GM08714 (cell line): Measurements from ENCODE around the gene SMIM10L1.

ENCODE experiments used
- H3K4me3 ChIP-seq: fragments of 200-500 bp; sonication (Bioruptor generic); 2 replicates; pipeline ENCODE4 v1.5.1; 2014; ENCODE audit warnings: mild to moderate bottlenecking, low read length, inconsistent platforms
- ZNF274 ChIP-seq: IDR thresholded peaks from 2 replicates; pipeline ENCODE4 v1.6.1; 2012; ENCODE audit warnings: mild to moderate bottlenecking, low read depth, low read length

Gene SMIM10L1

GRCh38 chr12:11171145-11171968 is at the start of gene SMIM10L1:
Gene SMIM10L1, plus strand, starts transcription at chr12:11171194. Its CDS starts 163 bp downstream, at chr12:11171357.
- TF ChIP-seq ZNF274: no peak
- peak within 1 kb of the TSS; percentile 96 for H3K4me3 ChIP-seq

- no peak for TF ChIP-seq ZNF274
- no peak overlapping the region for H3K4me3 ChIP-seq
These were observed 40.6 kb upstream of the SMIM10L1 start for GRCh38 chr12:11130382-11130781.

- no peak overlapping the region for H3K4me3 ChIP-seq
- no peak for TF ChIP-seq ZNF274
These were observed 40.0 kb upstream of the SMIM10L1 start for GRCh38 chr12:11130999-11131398.

- no peak for TF ChIP-seq ZNF274
- H3K4me3 ChIP-seq: no peak overlapping the region
These were observed 37.8 kb upstream of the SMIM10L1 start for GRCh38 chr12:11133162-11133561.

DNA sequence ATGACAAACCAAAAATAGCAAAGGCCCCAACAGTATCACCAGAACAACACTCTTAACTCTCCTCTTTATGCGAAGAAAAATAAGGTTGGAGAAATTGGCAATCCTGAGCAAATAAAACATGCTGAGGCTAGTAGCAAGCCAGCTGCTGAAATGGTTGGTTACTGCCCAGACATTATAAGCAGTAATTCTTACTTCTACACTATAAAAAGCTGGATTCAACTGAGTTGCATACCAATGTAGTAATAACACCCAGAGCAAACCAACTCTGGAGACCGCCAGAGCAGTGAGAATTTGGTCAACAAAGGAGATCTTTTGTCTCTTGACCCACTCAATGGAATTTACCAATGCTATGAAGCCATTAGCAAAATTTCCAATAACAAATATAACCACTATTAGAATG is 37.2 kb upstream of the SMIM10L1 start:
- H3K4me3 ChIP-seq: no peak overlapping the region
- TF ChIP-seq ZNF274: no peak

DNA sequence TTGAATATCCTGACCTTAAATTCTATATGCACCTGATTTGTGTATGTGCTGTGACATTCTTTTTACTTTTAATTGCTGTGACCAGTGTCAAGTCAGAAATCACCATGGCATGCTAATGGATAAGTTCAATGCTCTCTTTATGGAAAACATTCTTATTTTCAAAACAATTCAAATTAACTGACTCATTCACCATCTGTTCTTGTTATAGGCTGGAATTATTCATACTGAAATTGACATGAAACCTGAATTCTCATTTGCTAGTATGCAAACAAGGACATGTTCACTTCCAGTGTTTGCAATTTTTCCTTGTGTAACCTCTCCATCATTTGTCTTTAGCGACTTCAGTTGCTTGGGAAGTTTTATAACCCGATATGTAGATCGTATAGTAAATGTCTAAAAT is 36.7 kb upstream of the SMIM10L1 start, which contains the start of gene TAS2R30:
Gene TAS2R30 (minus strand): TSS at position 340 of the 400 bp plus-strand sequence. CDS start 400 bp downstream, outside the sequence.
- no peak for TF ChIP-seq ZNF274
- H3K4me3 ChIP-seq: no peak within 1 kb of the TSS

DNA sequence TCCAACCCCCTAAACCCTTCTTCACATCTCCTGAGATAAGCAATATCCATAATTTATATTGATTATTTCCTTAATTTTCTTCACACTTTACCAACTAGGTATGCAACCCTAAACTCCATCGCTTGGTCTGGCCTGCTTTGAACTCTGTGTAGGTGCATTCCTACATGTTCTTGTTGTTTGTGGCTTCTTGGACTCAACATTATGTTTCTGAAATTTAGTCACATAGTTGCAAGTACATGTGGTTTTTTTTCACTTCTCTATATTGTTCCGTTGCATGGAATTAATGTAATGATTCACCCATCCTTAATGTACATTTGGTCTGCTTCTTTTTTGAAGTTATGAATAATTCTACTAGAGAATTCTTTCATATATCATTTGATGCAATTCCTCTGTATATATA is 34.9 kb upstream of the SMIM10L1 start:
- no peak overlapping the region for H3K4me3 ChIP-seq
- no peak for TF ChIP-seq ZNF274

DNA sequence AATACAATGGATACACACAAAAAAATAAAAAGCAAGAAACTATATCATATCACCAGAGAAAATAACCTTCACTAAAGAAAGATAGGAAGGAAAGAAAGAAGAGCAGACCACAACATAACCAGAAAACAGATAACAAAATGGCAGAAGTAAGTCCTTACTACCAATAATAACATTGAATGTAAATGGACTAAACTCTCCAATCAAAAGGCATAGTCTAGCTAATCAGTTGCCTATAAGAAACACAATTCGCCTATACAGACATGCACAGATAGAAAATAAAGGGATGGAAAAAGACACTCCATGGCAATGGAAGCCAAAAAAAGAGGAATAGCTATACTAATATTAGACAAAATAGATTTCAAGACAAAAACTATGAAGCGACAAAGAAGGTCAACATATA is 27.6 kb upstream of the SMIM10L1 start:
- TF ChIP-seq ZNF274: no peak
- no peak overlapping the region for H3K4me3 ChIP-seq

DNA sequence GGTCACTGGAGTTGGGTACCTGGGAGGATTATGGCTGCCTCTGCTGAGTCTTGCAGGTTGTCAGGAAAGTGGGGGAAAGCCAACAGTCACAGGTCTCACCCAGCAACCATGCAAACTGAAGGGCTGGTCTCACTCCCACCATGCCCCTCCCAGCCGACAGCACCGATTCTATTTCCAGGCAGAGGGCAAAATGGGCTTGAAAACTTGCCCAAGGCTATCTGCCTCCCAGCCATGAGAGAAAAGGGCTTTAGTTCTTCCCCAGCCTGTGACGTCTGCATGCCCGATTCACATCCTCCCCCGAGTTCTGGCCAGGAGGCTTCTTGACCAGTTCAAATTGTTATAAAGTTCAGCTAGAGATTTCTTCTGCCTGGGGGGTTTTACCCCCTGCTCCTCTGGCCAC is 26.7 kb upstream of the SMIM10L1 start:
- no peak for TF ChIP-seq ZNF274
- no peak overlapping the region for H3K4me3 ChIP-seq

DNA sequence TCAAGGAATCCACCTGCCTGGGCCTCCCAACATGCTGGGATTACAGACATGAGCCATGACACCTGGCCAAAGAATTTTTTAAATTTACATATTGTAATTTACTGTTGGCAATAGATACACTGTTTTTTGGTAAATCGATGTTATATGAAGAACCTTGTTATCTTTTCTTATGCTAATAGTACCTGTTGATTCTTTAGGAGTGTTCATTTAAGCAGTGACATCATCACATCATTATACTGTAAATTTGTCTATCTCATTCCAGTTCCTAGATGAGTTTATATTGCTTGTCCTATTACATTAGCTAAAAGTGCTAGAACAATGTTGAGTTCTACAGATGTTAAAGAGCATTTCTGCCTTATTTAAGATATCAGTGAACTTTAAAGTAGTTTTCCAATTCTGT is 23.6 kb upstream of the SMIM10L1 start:
- no peak overlapping the region for H3K4me3 ChIP-seq
- no peak for TF ChIP-seq ZNF274

- no peak for TF ChIP-seq ZNF274
- no peak overlapping the region for H3K4me3 ChIP-seq
These were observed 20.2 kb upstream of the SMIM10L1 start for GRCh38 chr12:11150832-11151231.

GRCh38 chr12:11152725-11153124 is 18.3 kb upstream of the SMIM10L1 start:
- no peak overlapping the region for H3K4me3 ChIP-seq
- TF ChIP-seq ZNF274: no peak

- no peak overlapping the region for H3K4me3 ChIP-seq
- TF ChIP-seq ZNF274: no peak
These were observed 16.5 kb upstream of the SMIM10L1 start for GRCh38 chr12:11154400-11154925.

DNA sequence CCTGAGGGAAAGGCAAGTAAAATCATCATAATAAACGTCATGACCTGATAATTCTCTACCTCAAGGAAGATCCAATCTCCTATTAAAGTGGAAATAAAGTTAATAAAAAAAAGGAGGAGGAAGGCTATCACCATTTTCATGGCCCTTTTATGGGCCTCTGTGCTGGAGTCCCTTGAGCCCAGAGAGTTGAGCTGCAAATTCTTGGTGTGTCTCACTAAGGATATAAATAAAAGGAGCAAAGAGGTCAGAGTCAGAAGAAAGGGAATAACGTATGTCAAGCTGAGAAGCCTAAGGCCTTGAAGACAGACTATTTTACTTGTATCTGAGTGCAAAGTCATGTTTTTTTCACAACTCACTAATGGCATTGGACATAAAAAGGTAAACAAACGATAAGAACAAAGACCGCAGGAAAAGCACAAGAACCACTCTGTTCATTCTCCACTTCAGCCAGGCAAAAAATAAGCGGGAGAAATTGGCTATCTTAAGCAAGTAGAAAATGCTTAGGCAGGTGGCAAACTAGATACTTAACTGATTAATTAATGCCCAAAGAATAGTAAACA is 12.0 kb upstream of the SMIM10L1 start:
- TF ChIP-seq ZNF274: no peak
- no peak overlapping the region for H3K4me3 ChIP-seq

GRCh38 chr12:11162502-11162901 is 8.5 kb upstream of the SMIM10L1 start:
- H3K4me3 ChIP-seq: no peak overlapping the region
- TF ChIP-seq ZNF274: no peak
